Osteoblast (primary cell): ENCODE results near the gene FAM78B. TPM values are rescaled to one million over a fixed set of nuclear protein-coding genes. Genes with fewer than 3 reads are reported as not detected.
A peak's percentile ranks its signal among the peaks of the same experiment; 100 is the strongest.

Source experiments
- DNase-seq: peaks from one replicate; pipeline ENCODE4 v3.0.0; 2011; ENCODE audit warnings: low spot score, mixed read lengths; ENCODE audit not compliant: insufficient read length; ENCODE audit errors: missing footprints
- H2AFZ ChIP-seq: 2 replicates; pipeline ENCODE4 v1.6.0; 2011; ENCODE audit warnings: mild to moderate bottlenecking, low read length
- H3K27ac ChIP-seq: 2 replicates; pipeline ENCODE4 v1.5.1; 2011; ENCODE audit warnings: mild to moderate bottlenecking, low read depth, low read length, moderate library complexity
- H3K27me3 ChIP-seq: 2 replicates; pipeline ENCODE4 v1.6.0; 2012; ENCODE audit warnings: mild to moderate bottlenecking, control low read depth, inconsistent platforms, low read length, moderate library complexity; ENCODE audit not compliant: insufficient read depth
- H3K36me3 ChIP-seq: 2 replicates; pipeline ENCODE4 v1.5.1; 2011; ENCODE audit warnings: mild to moderate bottlenecking, low read length, control low read depth, moderate library complexity; ENCODE audit not compliant: insufficient read depth
- H3K4me1 ChIP-seq: 2 replicates; pipeline ENCODE4 v1.5.1; 2011; ENCODE audit warnings: mild to moderate bottlenecking, low read length, control low read depth, moderate library complexity; ENCODE audit not compliant: insufficient read depth
- H3K4me2 ChIP-seq: 2 replicates; pipeline ENCODE4 v1.6.0; 2011; ENCODE audit warnings: mild to moderate bottlenecking, low read length; ENCODE audit not compliant: insufficient read depth
- H3K4me3 ChIP-seq: fragments of 200-600 bp; sonication (generic); 3 replicates; pipeline ENCODE4 v1.5.1; 2012; ENCODE audit warnings: mild to moderate bottlenecking, low read length, inconsistent platforms; ENCODE audit not compliant: insufficient read depth
- H3K79me2 ChIP-seq: 2 replicates; pipeline ENCODE4 v1.6.0; 2012; ENCODE audit warnings: mild to moderate bottlenecking, low read length, control low read depth, inconsistent platforms; ENCODE audit not compliant: insufficient read depth
- H3K9me3 ChIP-seq: 2 replicates; pipeline ENCODE4 v1.5.1; 2011; ENCODE audit warnings: low read depth, low read length, control low read depth
- H4K20me1 ChIP-seq: 2 replicates; pipeline ENCODE4 v1.6.0; 2012; ENCODE audit warnings: mild to moderate bottlenecking, low read length, control low read depth; ENCODE audit not compliant: insufficient read depth
- CTCF ChIP-seq: IDR thresholded peaks from 2 replicates; pipeline ENCODE4 v1.5.1; 2011; ENCODE audit warnings: mild to moderate bottlenecking, low read depth, low read length, moderate library complexity; ENCODE audit errors: extremely low read depth
- total RNA-seq: library from RNA; depleted of rRNA; stranded (reverse); fragments of >200 nt; gene quantifications from 2 replicates; pipeline ENCODE4 v1.2.3, GENCODE V29; 2012

FAM78B gene, protein sequence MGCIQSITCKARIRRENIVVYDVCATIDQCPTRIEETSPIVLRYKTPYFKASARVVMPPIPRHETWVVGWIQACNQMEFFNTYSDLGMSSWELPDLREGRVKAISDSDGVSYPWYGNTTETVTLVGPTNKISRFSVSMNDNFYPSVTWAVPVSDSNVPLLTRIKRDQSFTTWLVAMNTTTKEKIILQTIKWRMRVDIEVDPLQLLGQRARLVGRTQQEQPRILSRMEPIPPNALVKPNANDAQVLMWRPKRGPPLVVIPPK
- total RNA-seq = 0.29 and 0.36 TPM in 2 replicates

DNA sequence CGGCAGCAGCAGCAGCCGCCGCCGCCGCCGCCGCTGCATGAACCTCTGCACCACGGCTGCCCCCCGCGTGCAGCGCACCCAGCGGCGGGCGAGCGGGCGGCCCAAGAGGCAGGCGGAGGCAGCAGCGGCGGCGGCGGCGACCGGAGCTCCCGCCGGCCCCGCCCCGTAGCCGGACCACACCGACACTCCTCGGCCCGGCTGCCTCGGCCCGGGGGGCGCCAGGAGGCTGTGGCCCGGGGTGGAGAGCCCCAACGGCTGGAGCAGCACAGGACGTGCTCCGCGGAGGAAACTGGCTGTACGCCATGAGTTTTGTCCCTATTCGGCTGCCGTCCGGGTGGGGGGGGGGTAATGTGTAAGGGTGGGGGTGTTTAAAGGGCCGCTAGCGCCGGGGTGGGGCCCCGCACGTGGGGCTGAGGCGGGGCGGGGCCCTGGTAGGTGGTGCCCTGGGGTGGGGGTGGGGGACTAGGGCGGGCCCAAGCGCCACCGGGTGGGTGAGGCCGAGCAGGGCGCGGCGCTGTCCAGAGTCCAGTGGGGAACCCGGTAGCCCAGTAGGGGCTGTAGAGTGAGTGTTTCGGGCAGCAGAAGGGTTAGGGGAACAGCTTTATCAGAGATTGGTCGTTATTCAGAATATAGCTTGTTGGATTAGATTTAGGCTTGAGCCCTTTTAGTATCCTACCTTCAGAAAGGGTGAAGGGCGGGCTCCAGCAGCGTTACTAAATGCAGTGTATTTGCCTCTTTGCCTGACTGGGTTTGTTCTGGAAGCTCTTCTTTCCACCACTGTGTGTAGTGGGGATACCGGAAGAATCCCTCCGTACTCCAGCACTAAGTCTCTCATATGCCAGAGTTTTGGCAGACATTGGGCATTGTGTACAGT lies at the start of gene FAM78B:
FAM78B (minus strand) TSS at position 304 of the 874 bp plus-strand sequence. CDS start 753 bp downstream, outside the sequence.
- Histone ChIP-seq H3K4me1 (no peaks in the 10 kb centered on the region), H4K20me1 (no peaks in the 10 kb centered on the region), H3K27me3 (peaks cover 26% of the 10 kb centered on the region), H3K36me3 (no peaks in the 10 kb centered on the region), H2AFZ (no peak within 1 kb of the TSS), H3K27ac (no peak within 1 kb of the TSS), H3K79me2 (no peaks in the 10 kb centered on the region), H3K4me2 (peak within 1 kb of the TSS; percentile 61), H3K9me3 (no peaks in the 10 kb centered on the region), H3K4me3 (peak within 1 kb of the TSS; percentile 63)
- peak; percentile 89 for DNase-seq
- no peak for TF ChIP-seq CTCF

- no peak for DNase-seq
- Histone ChIP-seq H3K4me2 (no peak overlapping the region), H3K27ac (no peak overlapping the region), H3K4me3 (no peak overlapping the region), H3K27me3 (no peaks in the 10 kb centered on the region), H4K20me1 (no peaks in the 10 kb centered on the region), H3K36me3 (no peaks in the 10 kb centered on the region), H3K9me3 (no peaks in the 10 kb centered on the region), H3K4me1 (no peaks in the 10 kb centered on the region), H2AFZ (no peak overlapping the region), H3K79me2 (no peaks in the 10 kb centered on the region)
- TF ChIP-seq CTCF = no peak
These were observed 35.7 kb upstream of the FAM78B start for GRCh38 chr1:166202546-166202945.

- TF ChIP-seq CTCF = no peak
- H3K27ac ChIP-seq = no peak overlapping the region
- H3K79me2 ChIP-seq = no peaks in the 10 kb centered on the region
- DNase-seq = no peak
- no peaks in the 10 kb centered on the region for H4K20me1 ChIP-seq
- no peaks in the 10 kb centered on the region for H3K27me3 ChIP-seq
- no peak overlapping the region for H2AFZ ChIP-seq
- no peaks in the 10 kb centered on the region for H3K36me3 ChIP-seq
- no peaks in the 10 kb centered on the region for H3K9me3 ChIP-seq
- no peak overlapping the region for H3K4me2 ChIP-seq
- no peaks in the 10 kb centered on the region for H3K4me1 ChIP-seq
- H3K4me3 ChIP-seq = no peak overlapping the region
These were observed 33.9 kb upstream of the FAM78B start for GRCh38 chr1:166200743-166201142.

- H4K20me1 ChIP-seq = no peaks in the 10 kb centered on the region
- no peak for DNase-seq
These were observed 30.8 kb upstream of the FAM78B start for GRCh38 chr1:166197597-166197996.

More at GRCh38 chr1:166197597-166197996, 30.8 kb upstream of the FAM78B start:
- no peak overlapping the region for H2AFZ ChIP-seq
- no peaks in the 10 kb centered on the region for H3K36me3 ChIP-seq
- no peaks in the 10 kb centered on the region for H3K27me3 ChIP-seq
- no peaks in the 10 kb centered on the region for H3K4me1 ChIP-seq
- H3K27ac ChIP-seq = no peak overlapping the region
- no peak overlapping the region for H3K4me2 ChIP-seq
- TF ChIP-seq CTCF = no peak
- H3K79me2 ChIP-seq = no peaks in the 10 kb centered on the region
- no peak overlapping the region for H3K4me3 ChIP-seq
- H3K9me3 ChIP-seq = no peaks in the 10 kb centered on the region
